GM21515 (cell line): ENCODE results near the gene FERD3L.

ENCODE experiments used
- ATAC-seq: cut with Tn5 transposase; IDR thresholded peaks from one replicate; pipeline ENCODE4 v1.9.1; 2021; ENCODE audit not compliant: unreplicated experiment

Gene FERD3L

GRCh38 chr7:19101472-19101871 lies 43.7 kb downstream of the FERD3L start:
- no peak for ATAC-seq

GRCh38 chr7:19099924-19100323 lies 45.3 kb downstream of the FERD3L start:
- no peak for ATAC-seq

- no peak for ATAC-seq
Observed at GRCh38 chr7:19099194-19099593, 46.0 kb downstream of the FERD3L start.

GRCh38 chr7:19098510-19098909 lies 46.7 kb downstream of the FERD3L start:
- no peak for ATAC-seq

GRCh38 chr7:19097165-19098055 lies 47.8 kb downstream of the FERD3L start:
- no peak for ATAC-seq

- ATAC-seq, result no peak
Observed at GRCh38 chr7:19095353-19095860, 49.8 kb downstream of the FERD3L start.
